ENCODE results near the gene VGLL3. TPM values are rescaled to one million over a fixed set of nuclear protein-coding genes. Genes with fewer than 3 reads are reported as not detected.

VGLL3 gene
- total RNA-seq, 5 donors from 2014 or later (not counting 1 experiment from before 2014, with no cell fraction given): 0.03 to 0.20 (median 0.03) TPM; not detected in 2

GRCh38 chr3:86950717-86951116 lies 40.2 kb downstream of the VGLL3 start:
- Histone ChIP-seq H3K27me3 (replicated peaks in 1 of 2; ENCODE audit: control insufficient read depth in 2 of 2, extremely low read depth in 1 of 2, insufficient read depth in 2 of 2, low read length in 1 of 2) (no peaks in the 10 kb centered on the region), H3K36me3 (ENCODE audit: control insufficient read depth in 2 of 2, extremely low read depth in 1 of 2, insufficient read depth in 1 of 2, low read length in 1 of 2) (no peaks in the 10 kb centered on the region), H3K4me1 (ENCODE audit: control insufficient read depth in 1 of 2, extremely low read depth in 1 of 2, insufficient read depth in 2 of 2, low read length in 2 of 2) (no peaks in the 10 kb centered on the region), H3K4me3 (ENCODE audit: control insufficient read depth in 1 of 2, extremely low read depth in 1 of 2, low read length in 1 of 2) (no peak overlapping the region), H3K27ac (ENCODE audit: low read length) (no peak overlapping the region), H3K9me3 (no peaks in the 10 kb centered on the region)
- no peak overlapping the region for H3K4me3 Mint-ChIP-seq
- ATAC-seq (replicated peaks in 1 of 4) (no peak), DNase-seq (no peak)
- WGBS (ENCODE audit: insufficient coverage): 80% methylated on average over 1 of the region's 3 CpGs
- no peaks in the 10 kb centered on the region for H3K27me3 Mint-ChIP-seq
- no peaks in the 10 kb centered on the region for H3K36me3 Mint-ChIP-seq
- H3K4me1 Mint-ChIP-seq: no peaks in the 10 kb centered on the region
- H3K9me3 Mint-ChIP-seq: peaks cover 0 to 7% (median 4%) of the 10 kb centered on the region in 3 donors
- ChIA-PET POLR2A (no interaction called here), CTCF (no interaction called here)
- no peak overlapping the region for H3K27ac Mint-ChIP-seq

GRCh38 chr3:86949850-86950249 lies 41.1 kb downstream of the VGLL3 start:
- H3K4me1 Mint-ChIP-seq: no peaks in the 10 kb centered on the region
- ChIA-PET POLR2A (no interaction called here), CTCF (no interaction called here)
- peaks cover 0 to 7% (median 4%) of the 10 kb centered on the region in 3 donors for H3K9me3 Mint-ChIP-seq
- no peaks in the 10 kb centered on the region for H3K9me3 ChIP-seq
- no peaks in the 10 kb centered on the region for H3K36me3 Mint-ChIP-seq
- no peaks in the 10 kb centered on the region for H3K27me3 Mint-ChIP-seq
- H3K4me3 ChIP-seq (ENCODE audit: control insufficient read depth in 1 of 2, extremely low read depth in 1 of 2, low read length in 1 of 2): no peak overlapping the region
- H3K27me3 ChIP-seq (replicated peaks in 1 of 2; ENCODE audit: control insufficient read depth in 2 of 2, extremely low read depth in 1 of 2, insufficient read depth in 2 of 2, low read length in 1 of 2): no peaks in the 10 kb centered on the region
- no peak for ATAC-seq (replicated peaks in 1 of 4)
- H3K4me3 Mint-ChIP-seq: no peak overlapping the region
- H3K36me3 ChIP-seq (ENCODE audit: control insufficient read depth in 2 of 2, extremely low read depth in 1 of 2, insufficient read depth in 1 of 2, low read length in 1 of 2): no peaks in the 10 kb centered on the region
- H3K27ac ChIP-seq (ENCODE audit: low read length): no peak overlapping the region
- no peaks in the 10 kb centered on the region for H3K4me1 ChIP-seq (ENCODE audit: control insufficient read depth in 1 of 2, extremely low read depth in 1 of 2, insufficient read depth in 2 of 2, low read length in 2 of 2)
- H3K27ac Mint-ChIP-seq: no peak overlapping the region
- no peak for DNase-seq

GRCh38 chr3:86948822-86949221 lies 42.1 kb downstream of the VGLL3 start:
- Histone ChIP-seq H3K36me3 (ENCODE audit: control insufficient read depth in 2 of 2, extremely low read depth in 1 of 2, insufficient read depth in 1 of 2, low read length in 1 of 2) (no peaks in the 10 kb centered on the region), H3K27ac (ENCODE audit: low read length) (no peak overlapping the region), H3K9me3 (no peaks in the 10 kb centered on the region), H3K4me3 (ENCODE audit: control insufficient read depth in 1 of 2, extremely low read depth in 1 of 2, low read length in 1 of 2) (no peak overlapping the region), H3K27me3 (replicated peaks in 1 of 2; ENCODE audit: control insufficient read depth in 2 of 2, extremely low read depth in 1 of 2, insufficient read depth in 2 of 2, low read length in 1 of 2) (no peaks in the 10 kb centered on the region), H3K4me1 (ENCODE audit: control insufficient read depth in 1 of 2, extremely low read depth in 1 of 2, insufficient read depth in 2 of 2, low read length in 2 of 2) (no peaks in the 10 kb centered on the region)
- Mint-ChIP-seq H3K9me3 (peaks cover 0 to 4% (median 3%) of the 10 kb centered on the region in 3 donors), H3K36me3 (no peaks in the 10 kb centered on the region), H3K4me3 (no peak overlapping the region), H3K27me3 (no peaks in the 10 kb centered on the region), H3K27ac (no peak overlapping the region), H3K4me1 (no peaks in the 10 kb centered on the region)
- DNase-seq (no peak), ATAC-seq (replicated peaks in 1 of 4) (no peak)
- ChIA-PET CTCF (no interaction called here), POLR2A (no interaction called here)
- 90% methylated on average over 1 of the region's 1 CpG for WGBS (ENCODE audit: insufficient coverage)

- H3K9me3 Mint-ChIP-seq: peaks cover 3 to 4% (median 4%) of the 10 kb centered on the region in 3 donors
- H3K4me3 Mint-ChIP-seq: no peak overlapping the region
- ATAC-seq (replicated peaks in 1 of 4) (no peak), DNase-seq (no peak)
- no peaks in the 10 kb centered on the region for H3K36me3 Mint-ChIP-seq
- no peaks in the 10 kb centered on the region for H3K4me1 Mint-ChIP-seq
- no peak overlapping the region for H3K4me3 ChIP-seq (ENCODE audit: control insufficient read depth in 1 of 2, extremely low read depth in 1 of 2, low read length in 1 of 2)
- no peaks in the 10 kb centered on the region for H3K27me3 Mint-ChIP-seq
- POLR2A ChIA-PET: no interaction called here
- no CpG with 5 or more reads among the region's 3 CpGs for WGBS (ENCODE audit: insufficient coverage)
- no peak overlapping the region for H3K27ac ChIP-seq (ENCODE audit: low read length)
- no peaks in the 10 kb centered on the region for H3K4me1 ChIP-seq (ENCODE audit: control insufficient read depth in 1 of 2, extremely low read depth in 1 of 2, insufficient read depth in 2 of 2, low read length in 2 of 2)
- CTCF ChIA-PET: no interaction called here
- H3K36me3 ChIP-seq (ENCODE audit: control insufficient read depth in 2 of 2, extremely low read depth in 1 of 2, insufficient read depth in 1 of 2, low read length in 1 of 2): no peaks in the 10 kb centered on the region
- H3K27ac Mint-ChIP-seq: no peak overlapping the region
- no peaks in the 10 kb centered on the region for H3K9me3 ChIP-seq
- no peaks in the 10 kb centered on the region for H3K27me3 ChIP-seq (replicated peaks in 1 of 2; ENCODE audit: control insufficient read depth in 2 of 2, extremely low read depth in 1 of 2, insufficient read depth in 2 of 2, low read length in 1 of 2)
Measured at GRCh38 chr3:86942206-86942605, 48.7 kb downstream of the VGLL3 start.

GRCh38 chr3:86938416-86939105 lies 52.4 kb downstream of the VGLL3 start:
- Histone ChIP-seq H3K9me3 (no peaks in the 10 kb centered on the region), H3K4me1 (ENCODE audit: control insufficient read depth in 1 of 2, extremely low read depth in 1 of 2, insufficient read depth in 2 of 2, low read length in 2 of 2) (no peaks in the 10 kb centered on the region), H3K27ac (ENCODE audit: low read length) (no peak overlapping the region), H3K4me3 (ENCODE audit: control insufficient read depth in 1 of 2, extremely low read depth in 1 of 2, low read length in 1 of 2) (no peak overlapping the region), H3K27me3 (replicated peaks in 1 of 2; ENCODE audit: control insufficient read depth in 2 of 2, extremely low read depth in 1 of 2, insufficient read depth in 2 of 2, low read length in 1 of 2) (no peaks in the 10 kb centered on the region), H3K36me3 (ENCODE audit: control insufficient read depth in 2 of 2, extremely low read depth in 1 of 2, insufficient read depth in 1 of 2, low read length in 1 of 2) (no peaks in the 10 kb centered on the region)
- POLR2A ChIA-PET: no interaction called here
- Mint-ChIP-seq H3K36me3 (no peaks in the 10 kb centered on the region), H3K9me3 (peaks cover 3 to 8% (median 4%) of the 10 kb centered on the region in 3 donors), H3K27me3 (no peaks in the 10 kb centered on the region), H3K4me3 (no peak overlapping the region), H3K27ac (no peak overlapping the region), H3K4me1 (no peaks in the 10 kb centered on the region)
- DNase-seq: no peak
- no CpG with 5 or more reads among the region's 3 CpGs for WGBS (ENCODE audit: insufficient coverage)
- no peak for ATAC-seq (replicated peaks in 1 of 4)
- CTCF ChIA-PET: no interaction called here

- Histone ChIP-seq H3K4me1 (ENCODE audit: control insufficient read depth in 1 of 2, extremely low read depth in 1 of 2, insufficient read depth in 2 of 2, low read length in 2 of 2) (no peaks in the 10 kb centered on the region), H3K27me3 (replicated peaks in 1 of 2; ENCODE audit: control insufficient read depth in 2 of 2, extremely low read depth in 1 of 2, insufficient read depth in 2 of 2, low read length in 1 of 2) (no peaks in the 10 kb centered on the region), H3K27ac (ENCODE audit: low read length) (no peak overlapping the region), H3K9me3 (no peaks in the 10 kb centered on the region), H3K36me3 (ENCODE audit: control insufficient read depth in 2 of 2, extremely low read depth in 1 of 2, insufficient read depth in 1 of 2, low read length in 1 of 2) (no peaks in the 10 kb centered on the region), H3K4me3 (ENCODE audit: control insufficient read depth in 1 of 2, extremely low read depth in 1 of 2, low read length in 1 of 2) (no peak overlapping the region)
- H3K27me3 Mint-ChIP-seq: no peaks in the 10 kb centered on the region
- WGBS (ENCODE audit: insufficient coverage): no CpG with 5 or more reads among the region's 6 CpGs
- no peak overlapping the region for H3K4me3 Mint-ChIP-seq
- no peaks in the 10 kb centered on the region for H3K4me1 Mint-ChIP-seq
- H3K9me3 Mint-ChIP-seq: peaks cover 3 to 8% (median 4%) of the 10 kb centered on the region in 3 donors
- CTCF ChIA-PET: no interaction called here
- POLR2A ChIA-PET: no interaction called here
- no peak overlapping the region for H3K27ac Mint-ChIP-seq
- ATAC-seq (replicated peaks in 1 of 4) (no peak), DNase-seq (no peak)
- H3K36me3 Mint-ChIP-seq: no peaks in the 10 kb centered on the region
Measured at GRCh38 chr3:86937306-86937791, 53.6 kb downstream of the VGLL3 start.

GRCh38 chr3:86934851-86935250 lies 56.1 kb downstream of the VGLL3 start:
- WGBS (ENCODE audit: insufficient coverage): 29% methylated on average over 2 of the region's 3 CpGs
- no peaks in the 10 kb centered on the region for H3K36me3 Mint-ChIP-seq
- no peak overlapping the region for H3K4me3 Mint-ChIP-seq
- no peaks in the 10 kb centered on the region for H3K4me1 ChIP-seq (ENCODE audit: control insufficient read depth in 1 of 2, extremely low read depth in 1 of 2, insufficient read depth in 2 of 2, low read length in 2 of 2)
- H3K27me3 Mint-ChIP-seq: no peaks in the 10 kb centered on the region
- no peak overlapping the region for H3K27ac Mint-ChIP-seq
- H3K36me3 ChIP-seq (ENCODE audit: control insufficient read depth in 2 of 2, extremely low read depth in 1 of 2, insufficient read depth in 1 of 2, low read length in 1 of 2): no peaks in the 10 kb centered on the region
- H3K27me3 ChIP-seq (replicated peaks in 1 of 2; ENCODE audit: control insufficient read depth in 2 of 2, extremely low read depth in 1 of 2, insufficient read depth in 2 of 2, low read length in 1 of 2): no peaks in the 10 kb centered on the region
- peaks cover 0 to 8% (median 0%) of the 10 kb centered on the region in 3 donors for H3K9me3 Mint-ChIP-seq
- ATAC-seq (replicated peaks in 1 of 4) (no peak), DNase-seq (no peak)
- H3K4me1 Mint-ChIP-seq: no peaks in the 10 kb centered on the region
- ChIA-PET CTCF (no interaction called here), POLR2A (no interaction called here)
- no peak overlapping the region for H3K27ac ChIP-seq (ENCODE audit: low read length)
- no peak overlapping the region for H3K4me3 ChIP-seq (ENCODE audit: control insufficient read depth in 1 of 2, extremely low read depth in 1 of 2, low read length in 1 of 2)
- no peaks in the 10 kb centered on the region for H3K9me3 ChIP-seq

Data from T-cell (primary cell).